CD14-positive monocyte (primary cell): ENCODE data around the gene CAPS2. TPM values are rescaled to one million over a fixed set of nuclear protein-coding genes. Genes with fewer than 3 reads are reported as not detected.

Experiments used
- DNase-seq, 3 donors: peaks; one replicate each; pipeline ENCODE4 v3.0.0-alpha.2; 2011 to 2022
- H2AFZ ChIP-seq: 2 replicates; pipeline ENCODE4 v1.6.0; 2012; ENCODE audit warnings: mild to moderate bottlenecking, low read depth, low read length, inconsistent platforms; ENCODE audit not compliant: insufficient read depth, poor library complexity, severe bottlenecking
- H3K27ac ChIP-seq, 2 donors: 1 replicate in 1 of 2; 2 replicates in 1 of 2; pipeline ENCODE4 v1.5.1; 2012 to 2013; ENCODE audit warnings: low read length in 2 of 2, control low read depth in 1 of 2, inconsistent platforms in 1 of 2, low read depth in 1 of 2, mild to moderate bottlenecking in 1 of 2
- H3K27me3 ChIP-seq, 2 donors: one replicate each; pipeline versions ENCODE4 v1.6.0 to v1.6.1; 2011 to 2013; ENCODE audit warnings: low read length in 2 of 2; ENCODE audit not compliant: control insufficient read depth in 2 of 2, insufficient read depth in 2 of 2
- H3K36me3 ChIP-seq, 2 donors: replicated peaks in 1 of 2; 1 replicate in 1 of 2; 2 replicates in 1 of 2; pipeline versions ENCODE4 v1.5.1 to v1.6.1; 2012 to 2013; ENCODE audit warnings: low read length in 2 of 2, control low read depth in 1 of 2, inconsistent platforms in 1 of 2, mild to moderate bottlenecking in 1 of 2; ENCODE audit not compliant: insufficient read depth in 2 of 2, control insufficient read depth in 1 of 2
- H3K4me1 ChIP-seq, 2 donors: 1 replicate in 1 of 2; 2 replicates in 1 of 2; pipeline versions ENCODE4 v1.5.1 to v1.6.1; 2012 to 2013; ENCODE audit warnings: low read length in 2 of 2, control low read depth in 1 of 2, inconsistent platforms in 1 of 2, mild to moderate bottlenecking in 1 of 2, moderate library complexity in 1 of 2; ENCODE audit not compliant: insufficient read depth in 2 of 2, control insufficient read depth in 1 of 2
- H3K4me2 ChIP-seq: replicated peaks from 2 replicates; pipeline ENCODE3; 2012; ENCODE audit warnings: low read length, moderate library complexity, mild to moderate bottlenecking; ENCODE audit not compliant: poor library complexity, severe bottlenecking; ENCODE audit errors: extremely low read depth
- H3K4me3 ChIP-seq, 3 experiments: fragments of 200-600 bp in 1 of 3; sonication (generic) in 1 of 3; replicated peaks in 1 of 3; 1 replicate in 2 of 3; 2 replicates in 1 of 3; pipeline ENCODE4 v1.5.1; 2011 to 2013; ENCODE audit warnings: low read length in 3 of 3, mild to moderate bottlenecking in 3 of 3, control low read depth in 2 of 3, low read depth in 2 of 3, inconsistent platforms in 1 of 3, moderate library complexity in 1 of 3
- H3K79me2 ChIP-seq: 2 replicates; pipeline ENCODE4 v1.6.0; 2012; ENCODE audit warnings: mild to moderate bottlenecking, control low read depth, inconsistent platforms, low read length, moderate library complexity; ENCODE audit not compliant: insufficient read depth
- H3K9ac ChIP-seq: 2 replicates; pipeline ENCODE4 v1.6.0; 2017; ENCODE audit warnings: low read length, mild to moderate bottlenecking; ENCODE audit not compliant: insufficient read depth, poor library complexity, severe bottlenecking
- H3K9me3 ChIP-seq, 2 donors: replicated peaks in 1 of 2; 1 replicate in 1 of 2; 2 replicates in 1 of 2; pipeline versions ENCODE4 v1.5.1 to v1.6.1; 2012 to 2013; ENCODE audit warnings: low read length in 2 of 2, control low read depth in 1 of 2; ENCODE audit not compliant: control insufficient read depth in 1 of 2, insufficient read depth in 1 of 2
- H4K20me1 ChIP-seq: 2 replicates; pipeline ENCODE4 v1.6.0; 2012; ENCODE audit warnings: mild to moderate bottlenecking, low read length, control low read depth, moderate library complexity; ENCODE audit not compliant: insufficient read depth
- H3K27ac Mint-ChIP-seq, 7 donors: one replicate each; pipeline ENCODE4 v1.8.0; 2020; ENCODE audit warnings: mild to moderate bottlenecking in 7 of 7, mixed read lengths in 7 of 7, moderate library complexity in 6 of 7, inconsistent platforms in 2 of 7
- H3K27me3 Mint-ChIP-seq, 3 donors: one replicate each; pipeline ENCODE4 v1.8.0; 2021 to 2022; ENCODE audit warnings: low read depth in 3 of 3, mild to moderate bottlenecking in 3 of 3, mixed read lengths in 3 of 3, moderate library complexity in 3 of 3, inconsistent platforms in 1 of 3
- H3K36me3 Mint-ChIP-seq, 2 donors: one replicate each; pipeline ENCODE4 v1.8.0; 2020; ENCODE audit warnings: mixed read lengths in 2 of 2, inconsistent platforms in 1 of 2, mild to moderate bottlenecking in 1 of 2
- H3K4me1 Mint-ChIP-seq: one replicate; pipeline ENCODE4 v1.8.0; 2020; ENCODE audit warnings: mild to moderate bottlenecking, mixed read lengths
- H3K4me3 Mint-ChIP-seq, 2 donors: one replicate each; pipeline ENCODE4 v1.8.0; 2020; ENCODE audit warnings: mild to moderate bottlenecking in 2 of 2, mixed read lengths in 2 of 2, moderate library complexity in 1 of 2
- H3K9me3 Mint-ChIP-seq, 7 donors: one replicate each; pipeline ENCODE4 v1.8.0; 2020 to 2022; ENCODE audit warnings: mixed read lengths in 7 of 7, mild to moderate bottlenecking in 6 of 7, moderate library complexity in 6 of 7, inconsistent platforms in 2 of 7
- CTCF ChIP-seq: fragments of 200-600 bp; IDR thresholded peaks from one replicate; pipeline ENCODE4 v1.8.0; 2022; ENCODE audit warnings: antibody characterized with exemption, mild to moderate bottlenecking
- WGBS: methylation state at CpG from one replicate; pipeline ENCODE4 v1.1.5; 2013; ENCODE audit warnings: missing lambda C conversion rate; ENCODE audit not compliant: insufficient coverage; 5-methylcytosine and 5-hydroxymethylcytosine counted together
- intact Hi-C, 2 donors: fragments of 100-400 bp; cut with micrococcal nuclease; formaldehyde crosslinking; loops; one replicate each; pipeline versions ENCODE4 v1.15.0 to v1.15.1; 2023
- polyA plus RNA-seq, 3 donors: library from polyadenylated mRNA; depleted of rRNA in 1 of 3; unstranded in 2 of 3; stranded (reverse) in 1 of 3; fragments of 300-500 nt in 2 of 3; fragments of >200 nt in 1 of 3; fragmentation: Illumina TruSeq in 2 of 3; gene quantifications; 1 replicate in 2 of 3; 2 replicates in 1 of 3; pipeline ENCODE4 v1.2.3, GENCODE V29; 2012 to 2021

Gene CAPS2
- polyA plus RNA-seq, 3 donors, result 0.36 to 0.49 TPM; not detected in 1

- 100% methylated on average over 1 of the region's 1 CpG for WGBS
- H3K4me2 ChIP-seq, result no peak overlapping the region
- H3K27me3 ChIP-seq, result no peaks in the 10 kb centered on the region
- Mint-ChIP-seq H3K36me3 (no peaks in the 10 kb centered on the region), H3K27me3 (peaks cover 0 to under 1% (median 0%) of the 10 kb centered on the region in 3 donors), H3K27ac (no peak overlapping the region), H3K9me3 (peaks cover 0 to 3% (median 0%) of the 10 kb centered on the region in 7 donors), H3K4me1 (no peaks in the 10 kb centered on the region), H3K4me3 (no peak overlapping the region)
- intact Hi-C loops, result no loop called here
- H2AFZ ChIP-seq, result no peak overlapping the region
- no peaks in the 10 kb centered on the region for H4K20me1 ChIP-seq
- no peak overlapping the region for H3K4me3 ChIP-seq
- no peak for TF ChIP-seq CTCF
- H3K36me3 ChIP-seq, result no peaks in the 10 kb centered on the region
- no peaks in the 10 kb centered on the region for H3K9me3 ChIP-seq
- DNase-seq, result no peak
- no peak overlapping the region for H3K9ac ChIP-seq
- no peaks in the 10 kb centered on the region for H3K79me2 ChIP-seq
- H3K27ac ChIP-seq, result no peak overlapping the region
- no peaks in the 10 kb centered on the region for H3K4me1 ChIP-seq
These were observed 93.9 kb downstream of the CAPS2 start for GRCh38 chr12:75236206-75236605.

GRCh38 chr12:75227132-75227531 is 103.0 kb downstream of the CAPS2 start:
- Histone ChIP-seq H3K4me2 (no peak overlapping the region), H4K20me1 (no peaks in the 10 kb centered on the region), H3K27me3 (no peaks in the 10 kb centered on the region), H3K9ac (no peak overlapping the region), H3K4me3 (no peak overlapping the region), H3K27ac (no peak overlapping the region), H3K36me3 (no peaks in the 10 kb centered on the region), H3K4me1 (no peaks in the 10 kb centered on the region), H2AFZ (no peak overlapping the region), H3K9me3 (peaks cover 0 to under 1% of the 10 kb centered on the region in 2 donors), H3K79me2 (no peaks in the 10 kb centered on the region)
- intact Hi-C loops, result no loop called here
- H3K27ac Mint-ChIP-seq, result no peak overlapping the region
- no peak for DNase-seq
- peaks cover 0 to 3% (median 0%) of the 10 kb centered on the region in 7 donors for H3K9me3 Mint-ChIP-seq
- H3K4me1 Mint-ChIP-seq, result no peaks in the 10 kb centered on the region
- no peak overlapping the region for H3K4me3 Mint-ChIP-seq
- TF ChIP-seq CTCF, result no peak
- H3K27me3 Mint-ChIP-seq, result peaks cover 0 to 2% (median 1%) of the 10 kb centered on the region in 3 donors
- H3K36me3 Mint-ChIP-seq, result no peaks in the 10 kb centered on the region
- WGBS, result no CpG with 5 or more reads among the region's 1 CpG

Other genes starting within 250 kb of the CAPS2 start
- gene KCNC2, start 120.5 kb downstream of the CAPS2 start, polyA plus RNA-seq, result not detected
- not detected for gene GLIPR1L1, start 4.3 kb upstream of the CAPS2 start, polyA plus RNA-seq
- under 1 TPM in 2 of 3 donors, not detected in 1; 0.11 to 0.24 TPM for gene GLIPR1L2, start 60.8 kb upstream of the CAPS2 start, polyA plus RNA-seq
- 100 to 1,000 TPM; 200 to 794 (median 687) TPM for gene GLIPR1, start 150.4 kb upstream of the CAPS2 start, polyA plus RNA-seq
- gene KRR1, start 181.3 kb upstream of the CAPS2 start, polyA plus RNA-seq, result 10 to 100 TPM in 1 of 3 donors, 1 to 10 TPM in 2; 8.0 to 14.4 (median 9.0) TPM